GM21360 (cell line): ENCODE results near the gene AGPAT3.
"Not testable (repeated sequence)": the region's sequence is repeated elsewhere in the genome, so short reads cannot be mapped to it uniquely, and the experiment has no call there.

Experiments used
- ATAC-seq: cut with Tn5 transposase; IDR thresholded peaks from one replicate; pipeline ENCODE4 v1.9.1; 2021; ENCODE audit warnings: mild to moderate bottlenecking, moderate library complexity; ENCODE audit not compliant: unreplicated experiment

The AGPAT3 gene

GRCh38 chr21:43881935-43882334 lies 16.9 kb downstream of the AGPAT3 start:
- no peak for ATAC-seq

- no peak for ATAC-seq
Measured at GRCh38 chr21:43882952-43883545, 18.0 kb downstream of the AGPAT3 start.

DNA sequence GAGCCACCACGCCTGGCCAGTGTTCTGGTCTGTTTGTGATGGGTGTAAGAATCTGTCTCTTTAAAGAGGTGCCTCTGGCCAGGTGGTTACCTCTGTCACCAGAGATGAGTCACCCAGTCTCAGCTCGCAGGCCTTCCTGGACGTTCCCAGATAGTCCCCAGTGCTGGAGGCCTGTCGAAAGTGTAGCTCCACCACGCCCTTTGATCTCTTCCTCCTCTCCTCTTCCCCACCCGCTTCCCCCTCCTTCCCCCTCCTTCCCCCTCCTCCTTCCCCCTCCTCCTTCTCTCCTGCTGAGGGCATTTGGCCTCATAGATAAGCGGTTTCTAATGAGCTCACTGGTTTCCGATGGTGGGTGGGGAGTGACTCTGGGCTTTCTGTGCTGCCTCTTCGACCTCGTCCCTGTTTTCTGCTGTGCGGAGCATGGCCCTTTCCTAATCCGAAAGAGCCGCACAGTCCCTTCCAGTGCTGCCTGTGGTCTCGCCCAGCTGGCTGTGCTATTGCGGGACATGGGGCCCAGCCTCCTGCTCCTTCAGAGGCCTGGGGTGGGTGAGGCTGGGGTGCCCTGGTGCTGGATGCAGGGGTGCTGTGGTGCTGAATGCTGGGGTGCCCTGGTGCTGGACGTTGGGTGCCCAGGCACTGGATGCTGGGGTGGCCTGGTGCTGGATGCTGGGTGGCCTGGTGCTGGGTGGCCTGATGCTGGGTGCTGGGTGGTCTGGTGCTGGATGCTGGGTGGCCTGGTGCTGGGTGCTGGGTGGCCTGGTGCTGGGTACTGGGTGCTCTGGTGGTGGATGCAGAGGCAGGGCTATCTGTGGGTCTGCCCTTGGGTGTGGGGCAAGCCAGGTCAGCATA lies 19.2 kb downstream of the AGPAT3 start:
- no peak for ATAC-seq

DNA sequence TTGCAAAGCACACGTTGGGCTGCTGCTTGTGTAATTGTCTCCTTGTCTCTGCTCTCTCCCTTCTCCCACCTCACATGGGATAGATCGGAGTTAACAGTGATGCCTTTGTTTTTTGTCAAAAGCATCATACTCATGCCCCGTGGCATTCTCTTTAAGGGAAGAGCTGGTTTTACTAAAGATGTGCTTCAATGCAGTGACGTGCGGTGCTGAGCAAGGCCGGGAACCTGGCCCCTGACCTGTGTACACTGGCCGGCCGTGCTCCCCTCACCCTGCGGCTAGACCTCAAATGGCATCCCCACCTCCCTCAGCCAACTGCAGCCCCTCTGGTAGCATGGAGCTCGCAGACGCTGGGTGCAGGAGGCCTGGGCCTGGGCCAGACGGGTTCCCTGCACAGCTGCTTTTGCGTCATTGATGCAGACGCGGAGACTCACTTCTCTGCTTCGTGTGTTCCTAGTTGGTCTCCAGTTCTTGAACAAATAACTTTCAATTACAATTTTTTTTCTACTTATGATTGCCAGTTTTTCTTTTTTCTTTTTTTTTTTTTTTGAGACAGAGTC lies 19.9 kb downstream of the AGPAT3 start:
- ATAC-seq = no peak

GRCh38 chr21:43885721-43886120 lies 20.7 kb downstream of the AGPAT3 start:
- ATAC-seq = no peak

DNA sequence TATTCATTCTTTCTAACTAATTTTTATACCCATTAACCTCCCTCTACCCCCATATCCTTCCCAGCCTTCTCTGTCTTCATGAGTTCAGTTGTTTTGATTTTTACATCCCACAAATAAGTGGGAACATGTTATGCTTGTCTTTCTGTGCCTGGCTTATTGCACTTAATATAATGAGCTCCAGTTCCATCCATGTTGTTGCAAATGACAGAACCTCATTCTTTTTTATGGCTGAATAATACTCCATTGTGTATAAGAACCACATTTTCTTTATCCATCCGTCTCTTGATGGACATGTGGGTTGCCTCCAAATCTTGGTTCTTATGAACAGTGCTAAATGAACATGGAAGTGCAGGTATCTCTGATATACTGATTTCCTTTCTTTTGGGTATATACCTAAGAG lies 21.5 kb downstream of the AGPAT3 start:
- no peak for ATAC-seq

DNA sequence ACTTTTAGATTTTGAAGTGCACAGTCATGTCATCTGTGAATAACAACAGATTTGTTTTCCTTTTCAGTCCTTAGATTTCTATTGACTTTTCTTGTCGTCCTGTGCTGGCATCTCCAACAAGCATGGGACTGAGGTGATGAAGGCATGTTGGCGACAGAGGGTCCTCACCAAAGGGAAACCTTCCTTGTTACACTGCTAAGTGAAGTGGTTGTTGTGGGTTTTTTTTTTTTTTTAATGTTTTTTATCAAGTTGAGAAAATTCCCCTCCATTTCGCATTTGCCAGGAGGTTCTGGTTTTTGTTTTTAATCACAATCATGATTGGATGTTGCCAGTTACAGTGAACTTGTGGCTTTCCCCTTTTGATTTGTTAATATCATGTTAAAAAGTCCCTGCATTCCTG lies 24.0 kb downstream of the AGPAT3 start:
- no peak for ATAC-seq

GRCh38 chr21:43890042-43890441 lies 25.0 kb downstream of the AGPAT3 start:
- ATAC-seq = no peak

DNA sequence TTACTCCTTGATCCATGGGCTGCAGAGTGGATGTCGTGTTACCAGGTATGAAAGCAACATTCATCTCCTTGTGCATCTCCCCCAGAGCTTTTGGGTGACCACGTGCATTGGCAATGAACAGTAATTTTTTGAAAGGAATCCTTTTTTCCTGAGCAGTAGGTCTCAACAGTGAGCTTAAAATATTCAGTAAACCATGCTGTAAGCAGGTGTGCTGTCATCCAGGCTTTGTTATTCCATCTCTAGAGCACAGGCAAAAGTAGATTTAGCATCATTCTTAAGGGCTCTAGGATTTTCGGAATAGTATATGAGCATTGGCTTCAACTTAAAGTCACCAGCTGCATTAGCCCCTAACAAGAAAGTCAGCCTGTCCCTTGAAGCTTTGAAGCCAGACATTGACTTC lies 27.3 kb downstream of the AGPAT3 start:
- no peak for ATAC-seq

DNA sequence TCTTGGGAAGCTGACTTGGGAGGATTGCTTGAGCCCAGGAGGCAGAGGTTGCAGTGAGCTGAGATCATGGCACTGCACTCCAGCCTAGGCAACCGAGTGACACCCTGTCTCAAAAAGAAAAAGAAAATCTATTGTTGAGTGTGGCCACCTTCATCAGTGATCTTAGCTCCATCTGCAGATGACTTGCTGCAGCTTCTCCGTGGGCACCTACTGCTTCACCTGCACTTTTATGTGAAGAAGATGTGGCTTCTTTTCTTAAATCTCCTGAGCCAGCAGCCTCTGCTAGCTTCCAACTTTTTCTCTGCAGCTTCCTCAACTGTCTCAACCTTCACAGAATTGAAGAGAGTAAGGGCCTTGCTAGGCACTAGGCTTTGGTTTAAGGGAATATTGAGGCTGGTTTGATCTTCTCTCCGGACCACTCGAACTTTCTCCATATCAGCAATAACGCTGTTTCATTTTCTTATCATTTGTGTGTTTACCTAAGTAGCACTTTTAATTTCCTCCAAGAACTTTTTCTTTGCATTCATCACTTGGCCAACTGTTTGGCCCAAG lies 28.0 kb downstream of the AGPAT3 start:
- ATAC-seq = no peak

DNA sequence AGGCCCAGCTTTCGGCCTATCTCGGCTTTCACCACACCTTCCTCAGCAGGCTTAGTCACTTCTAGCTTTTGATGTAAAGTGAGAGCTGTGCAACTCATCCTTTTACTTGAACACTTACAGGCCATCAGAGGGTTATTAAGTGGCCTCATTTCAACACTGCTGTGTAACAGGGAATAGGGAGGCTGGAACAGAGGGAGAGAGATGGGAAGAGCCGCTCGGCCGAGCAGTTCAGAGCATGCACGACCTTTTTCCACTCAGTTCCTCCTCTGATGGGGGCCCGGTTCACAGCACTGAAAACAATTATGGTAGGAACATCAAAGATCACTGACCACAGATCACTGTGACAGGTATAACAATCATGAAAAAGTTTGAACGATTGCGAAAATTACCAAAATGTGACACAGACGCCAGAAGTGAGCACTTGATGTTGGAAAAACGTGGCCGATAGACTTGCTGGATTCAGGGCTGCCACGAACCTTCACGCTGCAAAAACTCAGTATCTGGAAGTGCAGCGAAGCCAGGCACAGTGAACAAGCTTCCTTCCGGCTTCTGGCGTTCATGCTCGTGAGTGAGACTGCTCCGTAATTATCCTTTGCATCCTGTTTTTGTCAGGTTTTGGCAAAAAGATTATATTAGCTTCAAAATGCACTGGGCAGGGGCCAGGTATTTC lies 28.6 kb downstream of the AGPAT3 start:
- no peak for ATAC-seq

GRCh38 chr21:43894206-43894577 lies 29.2 kb downstream of the AGPAT3 start:
- no peak for ATAC-seq

DNA sequence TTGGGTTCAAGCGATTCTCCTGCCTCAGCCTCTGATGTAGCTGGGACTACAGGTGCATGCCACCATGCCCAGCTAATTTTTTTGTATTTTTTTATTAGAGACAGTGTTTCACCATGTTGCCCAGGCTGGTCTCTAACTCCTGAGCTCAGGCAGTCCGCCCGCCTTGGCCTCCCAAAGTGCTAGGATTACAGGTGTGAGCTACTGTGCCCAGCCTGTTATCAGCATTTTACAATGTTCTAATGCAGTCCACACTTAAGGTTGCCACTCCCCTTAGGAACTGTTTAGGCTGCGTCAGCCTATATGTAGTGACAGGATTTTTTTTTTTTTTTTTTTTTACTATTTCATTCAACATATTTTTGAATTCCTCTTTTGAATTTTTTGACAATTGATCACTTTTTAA lies 30.2 kb downstream of the AGPAT3 start:
- ATAC-seq = no peak

- not testable (repeated sequence) for ATAC-seq
Measured at GRCh38 chr21:43896696-43897299, 31.8 kb downstream of the AGPAT3 start.

GRCh38 chr21:43899307-43900077 lies 34.5 kb downstream of the AGPAT3 start:
- ATAC-seq = no peak

DNA sequence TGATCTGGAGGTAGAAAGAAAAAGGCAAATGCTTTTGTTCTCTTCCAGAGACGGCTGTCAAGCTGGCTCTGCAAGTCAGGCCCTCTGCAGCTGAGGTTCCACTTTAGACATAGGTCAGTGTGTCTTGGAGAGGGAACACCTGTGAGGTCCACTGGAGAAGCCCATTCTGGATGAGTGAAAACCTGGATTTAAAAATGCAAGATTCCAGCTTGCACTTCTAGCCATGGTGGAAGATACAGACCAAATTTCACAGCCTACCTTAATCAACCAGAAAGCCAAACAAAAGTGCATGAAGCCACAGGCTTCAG lies 35.0 kb downstream of the AGPAT3 start:
- no peak for ATAC-seq

DNA sequence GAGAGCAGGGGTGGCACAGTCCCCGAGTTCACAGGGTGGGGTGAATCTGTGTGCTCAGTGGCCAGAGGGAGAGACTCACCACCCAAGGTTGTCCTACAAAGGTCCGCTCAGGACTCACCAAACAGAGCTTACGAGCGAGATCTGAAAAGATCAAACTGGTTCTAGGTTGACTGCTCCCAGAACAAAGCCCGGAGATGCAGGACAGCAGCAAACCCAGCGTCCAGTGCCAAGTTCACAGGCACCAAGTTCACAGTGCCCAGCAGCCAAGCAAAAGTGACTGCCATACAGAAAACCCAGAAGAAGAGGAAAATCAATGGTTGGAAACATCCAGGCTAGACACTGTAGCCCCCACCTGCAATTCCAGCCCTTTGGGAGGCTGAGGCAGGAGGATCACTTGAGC lies 35.7 kb downstream of the AGPAT3 start:
- ATAC-seq = no peak

DNA sequence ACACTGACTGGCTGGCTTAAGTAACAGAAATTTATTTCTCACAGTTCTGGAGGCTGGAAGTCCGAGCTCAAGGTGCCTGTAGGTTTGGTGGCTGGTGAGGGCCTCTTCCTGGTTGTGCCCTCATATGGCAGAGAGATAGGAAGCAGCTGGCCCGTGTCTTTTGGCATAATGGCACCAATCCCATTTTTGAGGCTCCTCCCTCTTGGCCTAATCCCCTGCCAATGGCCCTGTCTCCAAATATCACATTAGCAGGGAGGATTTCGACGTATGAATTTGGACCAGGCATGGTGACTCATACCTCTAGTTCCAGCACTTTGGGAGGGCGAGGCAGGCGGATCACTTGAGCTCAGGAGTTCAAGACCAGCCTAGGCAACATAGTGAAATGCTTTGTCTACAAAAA lies 37.4 kb downstream of the AGPAT3 start:
- no peak for ATAC-seq

DNA sequence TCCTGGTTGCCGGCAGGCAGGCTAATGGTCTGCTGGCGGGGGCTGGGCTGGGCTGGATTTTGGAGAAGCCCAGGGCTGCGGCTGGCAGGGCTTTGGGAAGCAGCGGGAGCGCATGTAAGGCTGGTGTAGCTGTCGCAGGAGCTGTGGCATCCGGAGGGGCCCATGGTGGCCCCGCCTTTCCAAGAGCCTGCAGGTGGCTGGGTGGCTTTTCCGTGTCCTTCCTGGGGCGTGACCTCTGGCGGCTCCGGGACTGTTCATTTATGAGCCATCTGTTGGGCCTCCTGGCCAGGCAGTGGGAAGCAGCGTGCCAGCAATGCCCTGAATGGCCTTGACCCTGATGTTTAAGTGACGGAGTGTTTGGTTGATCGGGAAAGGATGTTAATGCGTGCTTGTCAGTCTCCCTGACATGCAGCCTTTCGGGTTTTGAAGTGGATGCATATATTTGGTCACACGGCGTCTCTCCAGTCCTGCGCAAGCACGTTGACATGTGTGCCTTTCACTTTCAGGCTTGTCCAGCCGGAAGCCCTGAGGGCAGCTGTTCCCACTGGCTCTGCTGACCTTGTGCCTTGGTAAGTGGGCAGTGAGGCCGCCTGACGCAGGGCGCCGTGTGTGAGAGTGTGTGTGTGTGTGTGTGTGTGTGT lies 38.5 kb downstream of the AGPAT3 start:
- no peak for ATAC-seq

- ATAC-seq = no peak
Measured at GRCh38 chr21:43904331-43904781, 39.3 kb downstream of the AGPAT3 start.
